GM19467 (cell line): ENCODE results near the gene ZNF652.
"Not testable (repeated sequence)": the region's sequence is repeated elsewhere in the genome, so short reads cannot be mapped to it uniquely, and the experiment has no call there.

Experiments used
- ATAC-seq: cut with Tn5 transposase; IDR thresholded peaks from one replicate; pipeline ENCODE4 v1.9.1; 2021; ENCODE audit warnings: mild to moderate bottlenecking, moderate library complexity; ENCODE audit not compliant: unreplicated experiment

The ZNF652 gene

GRCh38 chr17:49277638-49278037 lies 84.4 kb downstream of the ZNF652 start:
- no peak for ATAC-seq

- ATAC-seq: not testable (repeated sequence)
These were observed 86.1 kb downstream of the ZNF652 start for GRCh38 chr17:49275981-49276380.

- ATAC-seq: no peak
These were observed 92.7 kb downstream of the ZNF652 start for GRCh38 chr17:49269356-49269755.

- ATAC-seq: no peak
These were observed 94.1 kb downstream of the ZNF652 start for GRCh38 chr17:49267912-49268311.

- no peak for ATAC-seq
These were observed 95.8 kb downstream of the ZNF652 start for GRCh38 chr17:49266233-49266632.

- ATAC-seq: not testable (repeated sequence)
These were observed 100.5 kb downstream of the ZNF652 start for GRCh38 chr17:49261540-49261939.

- no peak for ATAC-seq
These were observed 101.2 kb downstream of the ZNF652 start for GRCh38 chr17:49260817-49261291.

- no peak for ATAC-seq
These were observed 101.8 kb downstream of the ZNF652 start for GRCh38 chr17:49260011-49260816.

GRCh38 chr17:49259663-49260010 lies 102.4 kb downstream of the ZNF652 start:
- ATAC-seq: no peak

GRCh38 chr17:49258394-49258793 lies 103.7 kb downstream of the ZNF652 start:
- ATAC-seq: no peak

- no peak for ATAC-seq
These were observed 106.9 kb downstream of the ZNF652 start for GRCh38 chr17:49255125-49255524.

GRCh38 chr17:49254066-49254465 lies 108.0 kb downstream of the ZNF652 start:
- ATAC-seq: no peak

- ATAC-seq: no peak
These were observed 109.8 kb downstream of the ZNF652 start for GRCh38 chr17:49252148-49252695.

- ATAC-seq: no peak
These were observed 112.0 kb downstream of the ZNF652 start for GRCh38 chr17:49249890-49250522.

GRCh38 chr17:49249292-49249794 lies 112.7 kb downstream of the ZNF652 start:
- ATAC-seq: no peak

- ATAC-seq: no peak
These were observed 114.1 kb downstream of the ZNF652 start for GRCh38 chr17:49247944-49248343.

GRCh38 chr17:49244839-49245238 lies 117.2 kb downstream of the ZNF652 start:
- no peak for ATAC-seq
